Kidney (tissue), 14 donors: Measurements from ENCODE around the gene RXFP3. TPM values are rescaled to one million over a fixed set of nuclear protein-coding genes. Genes with fewer than 3 reads are reported as not detected.

ENCODE experiments used
- DNase-seq, 5 donors: peaks; one replicate each; pipeline ENCODE4 v3.0.0-alpha.2; 2013 to 2020
- FAIRE-seq: peaks from 2 replicates; lab custom pipeline; 2012; peaks lifted over from hg19 to GRCh38; lab: Jason Lieb, UNC
- H3K27ac ChIP-seq, 2 donors: one replicate each; pipeline ENCODE4 v1.7.0; 2013; ENCODE audit warnings: low read depth in 2 of 2, low read length in 2 of 2, inconsistent platforms in 1 of 2
- H3K27me3 ChIP-seq: one replicate; pipeline ENCODE4 v1.7.1; 2013; ENCODE audit warnings: low read length, inconsistent platforms; ENCODE audit not compliant: control insufficient read depth, insufficient read depth
- H3K36me3 ChIP-seq, 3 donors: one replicate each; pipeline versions ENCODE4 v1.7.0 to v1.7.1; 2013; ENCODE audit warnings: low read length in 3 of 3, control low read depth in 1 of 3, inconsistent platforms in 1 of 3; ENCODE audit not compliant: insufficient read depth in 3 of 3, control insufficient read depth in 2 of 3
- H3K4me1 ChIP-seq, 3 donors: one replicate each; pipeline versions ENCODE4 v1.7.0 to v1.7.1; 2013; ENCODE audit warnings: low read length in 3 of 3, inconsistent platforms in 1 of 3, low read depth in 1 of 3; ENCODE audit not compliant: control insufficient read depth in 2 of 3, insufficient read depth in 2 of 3
- H3K4me3 ChIP-seq, 3 donors: one replicate each; pipeline versions ENCODE4 v1.7.0 to v1.8.1; 2013; ENCODE audit warnings: low read length in 3 of 3, control low read depth in 1 of 3, inconsistent platforms in 1 of 3
- H3K9ac ChIP-seq, 3 donors: one replicate each; pipeline versions ENCODE4 v1.7.0 to v1.7.1; 2013; ENCODE audit warnings: low read length in 3 of 3, control low read depth in 1 of 3, inconsistent platforms in 1 of 3
- H3K9me3 ChIP-seq, 3 donors: one replicate each; pipeline versions ENCODE4 v1.7.0 to v1.7.1; 2013; ENCODE audit warnings: low read length in 3 of 3, control low read depth in 1 of 3, inconsistent platforms in 1 of 3; ENCODE audit not compliant: control insufficient read depth in 2 of 3, insufficient read depth in 1 of 3
- CTCF ChIP-seq: IDR thresholded peaks from 3 replicates; pipeline ENCODE4 v1.5.1; 2012; ENCODE audit warnings: mild to moderate bottlenecking, moderate library complexity, borderline replicate concordance; ENCODE audit not compliant: insufficient read depth; ENCODE audit errors: extremely low read depth
- intact Hi-C: fragments of 100-400 bp; cut with DNase I; formaldehyde crosslinking; loops from one replicate; pipeline ENCODE4 v1.11.1; 2022
- polyA plus RNA-seq: library from polyadenylated mRNA; stranded (reverse); fragments of 350-450 nt; fragmentation: Illumina TruSeq; extraction: RNeasy Lipid Tissue Mini Kit (QIAGEN cat#74804); gene quantifications from one replicate; pipeline ENCODE4 v1.2.3, GENCODE V29; 2014; ENCODE audit warnings: low read depth, low replicate concordance; ENCODE audit not compliant: insufficient read depth
- total RNA-seq: library from RNA; stranded (reverse); fragmentation: NEBNext Ultra II Directional; extraction: Animal tissue kit (Norgen Biotek cat#: 25700); gene quantifications from one replicate; pipeline ENCODE4 v1.2.1, GENCODE V29; 2021
- donor health status: control.
- donor health status: control.
- donor health status: control.
- donor health status: control.
- donor health status: control.
- donor health status: DM: yes; HTN: yes; CAD: no.
- donor health status: Normal renal cell carcinoma (clear cell type).

Gene RXFP3
- total and polyA plus RNA-seq, 2 donors from 2014 or later = not detected

GRCh38 chr5:33927685-33928084 lies 8.5 kb upstream of the RXFP3 start:
- no peak for TF ChIP-seq CTCF
- Histone ChIP-seq H3K4me3 (no peak overlapping the region), H3K27me3 (no peaks in the 10 kb centered on the region), H3K36me3 (no peaks in the 10 kb centered on the region), H3K4me1 (no peaks in the 10 kb centered on the region), H3K27ac (no peak overlapping the region), H3K9ac (no peak overlapping the region), H3K9me3 (no peaks in the 10 kb centered on the region)
- FAIRE-seq (no peak), DNase-seq (peak in 2 of 5 donors; percentile 8 to 27)
- intact Hi-C loops = no loop called here

- H3K27ac ChIP-seq = no peak overlapping the region
- intact Hi-C loops = no loop called here
Observed at GRCh38 chr5:33928283-33928682, 7.9 kb upstream of the RXFP3 start.

GRCh38 chr5:33929925-33930690 lies 6.1 kb upstream of the RXFP3 start:
- no peak overlapping the region for H3K4me3 ChIP-seq
- DNase-seq = no peak
- no peak for TF ChIP-seq CTCF
- intact Hi-C loops = no loop called here
- no peaks in the 10 kb centered on the region for H3K27me3 ChIP-seq
- no peaks in the 10 kb centered on the region for H3K36me3 ChIP-seq
- H3K9me3 ChIP-seq = no peaks in the 10 kb centered on the region
- no peaks in the 10 kb centered on the region for H3K4me1 ChIP-seq
- H3K9ac ChIP-seq = no peak overlapping the region
- H3K27ac ChIP-seq = no peak overlapping the region
- no peak for FAIRE-seq

More at GRCh38 chr5:33928283-33928682, 7.9 kb upstream of the RXFP3 start:
- no peak for TF ChIP-seq CTCF
- no peaks in the 10 kb centered on the region for H3K27me3 ChIP-seq
- no peaks in the 10 kb centered on the region for H3K9me3 ChIP-seq
- no peak for FAIRE-seq
- H3K4me3 ChIP-seq = no peak overlapping the region
- H3K9ac ChIP-seq = no peak overlapping the region
- no peak for DNase-seq
- no peaks in the 10 kb centered on the region for H3K36me3 ChIP-seq
- no peaks in the 10 kb centered on the region for H3K4me1 ChIP-seq
